NB4 (cell line): ENCODE measurements around the gene NRP2.

Experiments used
- MYC ChIP-seq: IDR thresholded peaks from 2 replicates; pipeline ENCODE4 v1.6.1; 2011; ENCODE audit warnings: low read depth, low read length
- POLR2A ChIP-seq: IDR thresholded peaks from 2 replicates; pipeline ENCODE4 v1.6.1; 2011; ENCODE audit warnings: mild to moderate bottlenecking; ENCODE audit not compliant: insufficient read length; ENCODE audit errors: extremely low read depth
- TF ChIP-seq, protein P1 (sequence below): IDR thresholded peaks from one replicate; pipeline ENCODE4 v1.5.1; 2012; ENCODE audit warnings: low read depth, low read length
- TF ChIP-seq, protein P2 (sequence below): IDR thresholded peaks from 2 replicates; pipeline ENCODE4 v1.6.1; 2011; ENCODE audit warnings: low read depth, low read length

DNA sequence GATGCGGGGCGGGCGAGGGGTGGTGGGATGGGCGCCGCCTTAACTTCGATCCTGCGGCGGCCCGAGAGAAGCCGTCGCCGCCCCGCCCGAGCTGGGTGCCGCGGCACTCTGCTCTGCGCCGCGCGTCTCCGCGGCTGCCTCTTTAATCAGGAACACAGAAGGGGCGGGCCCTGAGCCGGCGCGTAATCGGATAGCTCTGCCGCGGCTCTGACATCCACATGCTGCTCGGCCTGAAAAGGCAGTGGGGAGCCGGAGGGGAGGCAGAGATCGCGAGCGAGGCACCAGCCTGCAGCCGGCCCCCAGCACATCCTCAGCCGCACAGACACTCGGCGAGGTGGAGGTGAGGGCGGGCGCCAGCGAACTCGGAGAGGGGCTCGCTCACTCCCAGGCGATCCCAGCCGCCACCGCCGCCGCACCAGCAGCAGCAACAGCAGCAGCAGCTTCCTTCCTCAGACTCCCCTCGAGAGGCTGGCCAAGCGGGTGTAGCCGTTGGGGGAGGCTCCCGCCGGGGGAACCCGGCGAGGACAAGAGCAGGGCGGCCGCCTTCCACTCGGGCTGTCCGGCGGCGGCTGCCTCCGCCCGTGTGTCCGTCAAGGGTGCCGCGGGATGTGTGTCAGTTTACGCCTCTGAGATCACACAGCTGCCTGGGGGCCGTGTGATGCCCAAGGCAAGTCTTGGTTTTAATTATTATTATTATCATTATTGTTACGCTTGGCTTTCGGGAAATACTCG, at the start of gene NRP2:
- TF ChIP-seq, protein P1, sequence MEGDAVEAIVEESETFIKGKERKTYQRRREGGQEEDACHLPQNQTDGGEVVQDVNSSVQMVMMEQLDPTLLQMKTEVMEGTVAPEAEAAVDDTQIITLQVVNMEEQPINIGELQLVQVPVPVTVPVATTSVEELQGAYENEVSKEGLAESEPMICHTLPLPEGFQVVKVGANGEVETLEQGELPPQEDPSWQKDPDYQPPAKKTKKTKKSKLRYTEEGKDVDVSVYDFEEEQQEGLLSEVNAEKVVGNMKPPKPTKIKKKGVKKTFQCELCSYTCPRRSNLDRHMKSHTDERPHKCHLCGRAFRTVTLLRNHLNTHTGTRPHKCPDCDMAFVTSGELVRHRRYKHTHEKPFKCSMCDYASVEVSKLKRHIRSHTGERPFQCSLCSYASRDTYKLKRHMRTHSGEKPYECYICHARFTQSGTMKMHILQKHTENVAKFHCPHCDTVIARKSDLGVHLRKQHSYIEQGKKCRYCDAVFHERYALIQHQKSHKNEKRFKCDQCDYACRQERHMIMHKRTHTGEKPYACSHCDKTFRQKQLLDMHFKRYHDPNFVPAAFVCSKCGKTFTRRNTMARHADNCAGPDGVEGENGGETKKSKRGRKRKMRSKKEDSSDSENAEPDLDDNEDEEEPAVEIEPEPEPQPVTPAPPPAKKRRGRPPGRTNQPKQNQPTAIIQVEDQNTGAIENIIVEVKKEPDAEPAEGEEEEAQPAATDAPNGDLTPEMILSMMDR, result no peak
- TF ChIP-seq, protein P2, sequence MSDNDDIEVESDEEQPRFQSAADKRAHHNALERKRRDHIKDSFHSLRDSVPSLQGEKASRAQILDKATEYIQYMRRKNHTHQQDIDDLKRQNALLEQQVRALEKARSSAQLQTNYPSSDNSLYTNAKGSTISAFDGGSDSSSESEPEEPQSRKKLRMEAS, result no peak
- TF ChIP-seq POLR2A (no peak), MYC (no peak)
